ENCODE data around the gene PRM2. TPM values are rescaled to one million over a fixed set of nuclear protein-coding genes. Genes with fewer than 3 reads are reported as not detected.

PRM2 gene
- total RNA-seq, 1 donor = not detected

DNA sequence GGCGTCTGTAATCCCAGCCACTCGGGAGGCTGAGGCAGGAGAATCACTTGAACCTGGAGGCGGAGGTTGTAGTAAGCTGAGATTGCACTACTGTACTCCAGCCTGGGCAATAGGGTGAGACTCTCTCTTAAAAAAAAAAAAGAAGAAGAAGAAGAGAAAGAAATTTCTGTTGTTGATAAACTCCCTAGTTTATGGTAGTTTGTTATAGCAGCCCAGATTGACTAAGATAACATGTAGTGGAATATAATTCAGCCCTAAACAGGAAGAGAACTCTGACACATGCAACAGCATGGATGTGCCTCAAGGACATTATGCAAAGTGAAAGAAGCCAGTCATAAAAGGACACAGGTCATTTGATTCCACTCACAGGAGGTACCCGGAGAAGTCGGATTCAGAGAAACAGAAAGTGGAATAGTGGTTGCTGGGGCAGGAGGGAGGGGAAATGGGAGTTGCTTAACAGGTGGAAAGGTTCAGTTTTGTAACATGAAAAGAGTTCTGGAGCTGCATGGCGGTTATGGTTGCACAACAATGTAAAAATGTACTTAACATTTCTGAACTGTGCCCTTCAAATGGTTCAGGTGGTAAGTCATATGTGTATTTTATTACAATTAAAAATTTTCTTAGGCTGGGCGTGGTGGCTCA lies 30.8 kb upstream of the PRM2 start:
- DNase-seq (ENCODE audit: low read depth) = no peak
- no peak overlapping the region for H3K4me3 ChIP-seq (ENCODE audit: low read depth, low read length)
- TF ChIP-seq, protein P1, sequence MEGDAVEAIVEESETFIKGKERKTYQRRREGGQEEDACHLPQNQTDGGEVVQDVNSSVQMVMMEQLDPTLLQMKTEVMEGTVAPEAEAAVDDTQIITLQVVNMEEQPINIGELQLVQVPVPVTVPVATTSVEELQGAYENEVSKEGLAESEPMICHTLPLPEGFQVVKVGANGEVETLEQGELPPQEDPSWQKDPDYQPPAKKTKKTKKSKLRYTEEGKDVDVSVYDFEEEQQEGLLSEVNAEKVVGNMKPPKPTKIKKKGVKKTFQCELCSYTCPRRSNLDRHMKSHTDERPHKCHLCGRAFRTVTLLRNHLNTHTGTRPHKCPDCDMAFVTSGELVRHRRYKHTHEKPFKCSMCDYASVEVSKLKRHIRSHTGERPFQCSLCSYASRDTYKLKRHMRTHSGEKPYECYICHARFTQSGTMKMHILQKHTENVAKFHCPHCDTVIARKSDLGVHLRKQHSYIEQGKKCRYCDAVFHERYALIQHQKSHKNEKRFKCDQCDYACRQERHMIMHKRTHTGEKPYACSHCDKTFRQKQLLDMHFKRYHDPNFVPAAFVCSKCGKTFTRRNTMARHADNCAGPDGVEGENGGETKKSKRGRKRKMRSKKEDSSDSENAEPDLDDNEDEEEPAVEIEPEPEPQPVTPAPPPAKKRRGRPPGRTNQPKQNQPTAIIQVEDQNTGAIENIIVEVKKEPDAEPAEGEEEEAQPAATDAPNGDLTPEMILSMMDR (IDR thresholded peaks at IDR 0.05; ENCODE audit: insufficient read depth, low read length) = no peak

- no peak for DNase-seq (ENCODE audit: low read depth)
- no peak overlapping the region for H3K4me3 ChIP-seq (ENCODE audit: low read depth, low read length)
- TF ChIP-seq, protein P1 (IDR thresholded peaks at IDR 0.05; ENCODE audit: insufficient read depth, low read length) = no peak
These were observed 30.1 kb upstream of the PRM2 start for GRCh38 chr16:11306381-11306780.

DNA sequence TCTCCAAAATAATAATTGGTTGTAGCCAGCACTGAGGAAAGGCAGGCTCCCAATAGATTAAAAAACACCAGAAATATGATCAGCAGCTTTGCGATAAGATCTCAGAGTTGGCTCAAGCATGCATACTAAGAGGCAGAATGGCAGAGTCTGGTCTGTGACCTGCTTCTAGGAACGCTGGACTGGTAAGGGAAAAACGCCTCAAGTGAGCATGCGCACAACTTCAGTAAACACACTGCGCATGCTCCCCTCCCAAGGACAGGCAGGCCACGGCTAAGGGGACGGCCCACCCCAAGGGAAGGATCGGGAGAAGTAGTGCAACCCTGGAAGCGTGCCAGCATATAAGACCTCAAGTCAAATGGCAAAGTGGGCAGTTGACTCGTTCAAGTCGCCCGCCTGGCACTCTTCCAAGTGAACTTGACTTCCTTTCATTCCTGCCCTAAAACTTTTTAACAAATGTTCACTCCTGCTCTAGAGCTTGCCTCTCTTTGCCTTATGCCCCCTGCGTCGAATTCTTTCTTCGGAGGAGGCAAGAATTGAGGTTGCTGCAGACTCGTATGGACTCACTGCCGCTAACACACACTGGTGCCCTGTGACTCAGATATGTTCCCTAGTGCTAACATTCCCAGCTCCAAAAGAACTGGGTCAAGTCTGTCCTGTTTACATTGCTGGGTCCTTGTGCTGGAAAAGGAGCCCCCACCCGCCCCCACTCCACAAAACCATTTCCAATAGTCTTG lies 27.3 kb upstream of the PRM2 start:
- DNase-seq (ENCODE audit: low read depth) = peak; percentile 53
- TF ChIP-seq, protein P1 (IDR thresholded peaks at IDR 0.05; ENCODE audit: insufficient read depth, low read length) = no peak
- no peak overlapping the region for H3K4me3 ChIP-seq (ENCODE audit: low read depth, low read length)

GRCh38 chr16:11302977-11303376 lies 26.7 kb upstream of the PRM2 start:
- no peak overlapping the region for H3K4me3 ChIP-seq (ENCODE audit: low read depth, low read length)
- TF ChIP-seq, protein P1 (IDR thresholded peaks at IDR 0.05; ENCODE audit: insufficient read depth, low read length) = no peak
- DNase-seq (ENCODE audit: low read depth) = no peak

DNA sequence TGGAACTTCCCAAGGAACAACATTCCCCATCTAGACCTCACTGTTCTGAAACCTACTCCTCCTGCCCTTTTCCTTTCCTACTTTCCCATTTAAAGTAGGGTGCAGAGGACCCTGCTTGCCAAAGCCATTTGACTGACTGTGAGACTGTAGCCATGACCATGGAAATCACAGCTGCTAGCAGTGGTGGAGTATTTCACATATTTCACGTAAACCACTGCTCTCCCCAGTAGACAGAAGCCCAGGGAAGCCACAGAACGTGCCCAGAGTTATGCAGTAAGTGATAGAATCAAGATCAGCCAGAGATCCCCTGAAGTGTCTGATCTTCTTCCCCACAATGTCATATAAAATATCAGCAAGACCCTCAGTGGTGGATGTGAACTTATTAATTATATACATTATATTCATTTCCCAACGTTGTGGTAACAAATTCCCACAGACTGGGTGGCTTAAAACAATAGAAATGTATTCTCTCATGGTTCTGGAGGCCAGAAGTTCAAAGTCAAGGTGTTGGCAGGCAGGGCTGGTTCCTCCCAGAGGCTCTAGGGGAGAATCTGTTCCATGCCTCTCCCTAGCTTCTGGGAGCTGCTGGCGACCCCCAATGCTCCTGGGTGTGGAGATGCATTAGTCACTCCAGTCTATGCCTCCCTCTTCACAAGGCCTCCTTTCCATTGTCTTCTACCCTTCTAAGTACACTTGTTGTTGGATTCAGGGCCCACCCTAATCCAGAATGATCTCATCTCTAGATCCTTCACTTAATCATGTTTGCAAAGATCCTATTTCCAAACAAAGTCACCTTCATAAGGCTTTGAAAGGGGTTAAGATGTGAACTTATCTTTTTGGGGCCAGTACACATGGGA lies 25.6 kb upstream of the PRM2 start:
- TF ChIP-seq, protein P1 (IDR thresholded peaks at IDR 0.05; ENCODE audit: insufficient read depth, low read length) = no peak
- H3K4me3 ChIP-seq (ENCODE audit: low read depth, low read length) = no peak overlapping the region
- peak; percentile 33 for DNase-seq (ENCODE audit: low read depth)

DNA sequence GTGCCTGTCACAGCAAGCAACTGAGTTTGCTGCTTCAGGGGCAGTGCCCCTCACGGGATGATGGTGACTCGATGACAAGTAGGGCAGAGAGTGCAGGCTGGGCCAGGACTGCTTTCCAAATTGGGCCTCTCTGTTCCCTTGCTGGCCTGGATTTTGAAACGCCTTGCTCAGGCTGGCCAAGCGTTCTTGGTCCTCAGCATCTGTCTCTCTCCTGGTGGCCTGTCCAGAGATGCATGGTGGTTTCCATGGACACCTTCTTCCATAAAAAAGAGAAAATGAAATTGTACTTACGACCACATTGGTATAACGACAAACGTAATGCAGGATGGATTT lies 24.2 kb upstream of the PRM2 start:
- H3K4me3 ChIP-seq (ENCODE audit: low read depth, low read length) = no peak overlapping the region
- TF ChIP-seq, protein P1 (IDR thresholded peaks at IDR 0.05; ENCODE audit: insufficient read depth, low read length) = no peak
- no peak for DNase-seq (ENCODE audit: low read depth)
